DOHH2 (cell line): ENCODE measurements around the gene TBCK.

Experiments
- H3F3A ChIP-seq: fragments of 200-600 bp; sonication (generic), shearing (Covaris generic); 2 replicates; pipeline ENCODE4 v1.6.0; 2016; ENCODE audit warnings: antibody characterized with exemption, mild to moderate bottlenecking; ENCODE audit not compliant: control insufficient read depth, insufficient read depth
- H3K27ac ChIP-seq: fragments of 200-600 bp; sonication (generic); 2 replicates; pipeline ENCODE4 v1.5.1; 2014; ENCODE audit warnings: low read depth, mild to moderate bottlenecking, low read length, moderate library complexity
- H3K27me3 ChIP-seq: fragments of 200-600 bp; sonication (generic); 2 replicates; pipeline ENCODE4 v1.6.1; 2014; ENCODE audit warnings: mild to moderate bottlenecking, low read length, mixed read lengths; ENCODE audit not compliant: control insufficient read depth
- H3K36me3 ChIP-seq: fragments of 200-600 bp; sonication (generic); 2 replicates; pipeline ENCODE4 v1.6.1; 2014; ENCODE audit warnings: mild to moderate bottlenecking, low read length, moderate library complexity, mixed read lengths; ENCODE audit not compliant: control insufficient read depth
- H3K4me1 ChIP-seq: fragments of 200-600 bp; sonication (generic); 2 replicates; pipeline ENCODE4 v1.6.1; 2014; ENCODE audit warnings: mild to moderate bottlenecking, low read length, mixed read lengths; ENCODE audit not compliant: control insufficient read depth
- H3K4me2 ChIP-seq: fragments of 200-600 bp; sonication (generic); 2 replicates; pipeline ENCODE4 v1.6.0; 2014; ENCODE audit warnings: mild to moderate bottlenecking, low read length, moderate library complexity
- H3K4me3 ChIP-seq: fragments of 200-600 bp; sonication (generic); 2 replicates; pipeline ENCODE4 v1.5.1; 2014; ENCODE audit warnings: mild to moderate bottlenecking, low read length, mixed read lengths
- H3K79me2 ChIP-seq: fragments of 200-600 bp; sonication (generic); 2 replicates; pipeline ENCODE4 v1.6.1; 2014; ENCODE audit warnings: mild to moderate bottlenecking, low read length, mixed read lengths; ENCODE audit not compliant: control insufficient read depth
- H3K9me2 ChIP-seq: fragments of 200-600 bp; sonication (generic); replicated peaks from 2 replicates; pipeline ENCODE4 v1.6.1; 2014; ENCODE audit warnings: mild to moderate bottlenecking, low read length, mixed read lengths; ENCODE audit not compliant: control insufficient read depth
- H3K9me3 ChIP-seq: fragments of 200-600 bp; sonication (generic); 2 replicates; pipeline ENCODE4 v1.6.1; 2014; ENCODE audit warnings: antibody characterized with exemption, low read length, mixed read lengths; ENCODE audit not compliant: control insufficient read depth, insufficient read depth
- H4K20me1 ChIP-seq: fragments of 200-600 bp; sonication (generic); 2 replicates; pipeline ENCODE4 v1.6.0; 2014; ENCODE audit warnings: low read depth, mild to moderate bottlenecking, antibody characterized with exemption, low read length, moderate library complexity; ENCODE audit not compliant: control insufficient read depth, insufficient read depth
- CTCF ChIP-seq: fragments of 200-600 bp; sonication (generic); IDR thresholded peaks from one replicate; pipeline ENCODE4 v1.5.1; 2014; ENCODE audit warnings: antibody characterized with exemption, mild to moderate bottlenecking, low read depth, low read length; ENCODE audit not compliant: poor library complexity, severe bottlenecking
- EZH2phosphoT487 ChIP-seq: fragments of 200-600 bp; sonication (generic); IDR thresholded peaks from 2 replicates; pipeline ENCODE4 v1.6.1; 2017; ENCODE audit warnings: borderline replicate concordance, mild to moderate bottlenecking, antibody characterized with exemption, low read length, moderate library complexity, mixed read lengths

Gene TBCK

GRCh38 chr4:106277140-106277675 is 38.8 kb downstream of the TBCK start:
- Histone ChIP-seq H3K4me1 (no peaks in the 10 kb centered on the region; the same call in 1 of the 2 replicates), H4K20me1 (no peaks in the 10 kb centered on the region), H3K27me3 (no peaks in the 10 kb centered on the region), H3K9me2 (no peaks in the 10 kb centered on the region; the same call in 1 of the 2 replicates), H3K9me3 (no peaks in the 10 kb centered on the region), H3K4me3 (no peak overlapping the region), H3K4me2 (no peak overlapping the region), H3K36me3 (peaks cover 4% of the 10 kb centered on the region; the same call in 1 of the 2 replicates), H3K27ac (no peak overlapping the region), H3K79me2 (no peaks in the 10 kb centered on the region), H3F3A (no peaks in the 10 kb centered on the region)
- TF ChIP-seq CTCF (no peak), EZH2phosphoT487 (no peak)

- Histone ChIP-seq H3K9me3 (no peaks in the 10 kb centered on the region), H3K36me3 (peaks cover 4% of the 10 kb centered on the region; the same call in 1 of the 2 replicates), H3K9me2 (no peaks in the 10 kb centered on the region; the same call in 1 of the 2 replicates), H3K27me3 (no peaks in the 10 kb centered on the region), H3K4me1 (no peaks in the 10 kb centered on the region; the same call in 1 of the 2 replicates), H3K27ac (no peak overlapping the region), H4K20me1 (no peaks in the 10 kb centered on the region), H3K4me2 (no peak overlapping the region), H3F3A (no peaks in the 10 kb centered on the region), H3K4me3 (no peak overlapping the region), H3K79me2 (no peaks in the 10 kb centered on the region)
- TF ChIP-seq CTCF (no peak), EZH2phosphoT487 (no peak)
Observed at GRCh38 chr4:106273831-106274230, 42.2 kb downstream of the TBCK start.

GRCh38 chr4:106270736-106271135 is 45.3 kb downstream of the TBCK start:
- Histone ChIP-seq H3K4me2 (no peak overlapping the region), H3K4me1 (no peaks in the 10 kb centered on the region; the same call in 1 of the 2 replicates), H3K4me3 (no peak overlapping the region), H3K27ac (no peak overlapping the region), H3K9me3 (no peaks in the 10 kb centered on the region), H3K9me2 (no peaks in the 10 kb centered on the region; the same call in 1 of the 2 replicates), H3K36me3 (peaks cover 4% of the 10 kb centered on the region; the same call in 1 of the 2 replicates), H3K27me3 (no peaks in the 10 kb centered on the region), H3F3A (no peaks in the 10 kb centered on the region), H4K20me1 (no peaks in the 10 kb centered on the region), H3K79me2 (no peaks in the 10 kb centered on the region)
- TF ChIP-seq EZH2phosphoT487, result no peak
- no peak for TF ChIP-seq CTCF
